AG04450 (cell line): ENCODE results near the gene APBA3. TPM values are rescaled to one million over a fixed set of nuclear protein-coding genes. Genes with fewer than 3 reads are reported as not detected.
"Not testable (repeated sequence)": the region's sequence is repeated elsewhere in the genome, so short reads cannot be mapped to it uniquely, and the experiment has no call there.

Source experiments
- CTCF ChIA-PET: fragments of 300-600, 350-600 bp; formaldehyde crosslinking; extraction: SDS; loops from one replicate; lab custom pipeline; 2022; ENCODE audit warnings: antibody characterized with exemption, inconsistent platforms; lab: Charles Lee
- POLR2A ChIA-PET: fragments of 350-600 bp; formaldehyde crosslinking; extraction: SDS; loops from one replicate; lab custom pipeline; 2021; ENCODE audit warnings: antibody characterized with exemption, inconsistent platforms; lab: Yijun Ruan, JAX
- DNase-seq: peaks from one replicate; pipeline ENCODE4 v3.0.0-alpha.2; 2011; ENCODE audit warnings: low read depth, low spot score
- H3K27ac ChIP-seq: one replicate; pipeline ENCODE4 v1.5.1; 2012; ENCODE audit warnings: low read depth, low read length, control low read depth
- H3K27me3 ChIP-seq: one replicate; pipeline ENCODE4 v1.6.0; 2012; ENCODE audit warnings: low read length; ENCODE audit not compliant: control insufficient read depth, insufficient read depth
- H3K4me3 ChIP-seq: 2 replicates; pipeline ENCODE4 v1.5.1; 2011; ENCODE audit warnings: mild to moderate bottlenecking, low read depth, low read length, control low read depth
- H3K9me3 ChIP-seq: 2 replicates; pipeline ENCODE4 v1.5.1; 2012; ENCODE audit warnings: low read length; ENCODE audit not compliant: control insufficient read depth, insufficient read depth
- polyA plus RNA-seq: library from polyadenylated mRNA; depleted of rRNA; stranded (reverse); fragments of >200 nt; gene quantifications from 2 replicates; pipeline ENCODE4 v1.2.3, GENCODE V29; 2011
- TF ChIP-seq, protein P1 (sequence below): IDR thresholded peaks from 2 replicates; pipeline ENCODE4 v1.5.1; 2011; ENCODE audit warnings: low read depth, low read length, control low read depth, inconsistent platforms

APBA3 gene
- polyA plus RNA-seq, 1 experiment, result 5.4 TPM

DNA sequence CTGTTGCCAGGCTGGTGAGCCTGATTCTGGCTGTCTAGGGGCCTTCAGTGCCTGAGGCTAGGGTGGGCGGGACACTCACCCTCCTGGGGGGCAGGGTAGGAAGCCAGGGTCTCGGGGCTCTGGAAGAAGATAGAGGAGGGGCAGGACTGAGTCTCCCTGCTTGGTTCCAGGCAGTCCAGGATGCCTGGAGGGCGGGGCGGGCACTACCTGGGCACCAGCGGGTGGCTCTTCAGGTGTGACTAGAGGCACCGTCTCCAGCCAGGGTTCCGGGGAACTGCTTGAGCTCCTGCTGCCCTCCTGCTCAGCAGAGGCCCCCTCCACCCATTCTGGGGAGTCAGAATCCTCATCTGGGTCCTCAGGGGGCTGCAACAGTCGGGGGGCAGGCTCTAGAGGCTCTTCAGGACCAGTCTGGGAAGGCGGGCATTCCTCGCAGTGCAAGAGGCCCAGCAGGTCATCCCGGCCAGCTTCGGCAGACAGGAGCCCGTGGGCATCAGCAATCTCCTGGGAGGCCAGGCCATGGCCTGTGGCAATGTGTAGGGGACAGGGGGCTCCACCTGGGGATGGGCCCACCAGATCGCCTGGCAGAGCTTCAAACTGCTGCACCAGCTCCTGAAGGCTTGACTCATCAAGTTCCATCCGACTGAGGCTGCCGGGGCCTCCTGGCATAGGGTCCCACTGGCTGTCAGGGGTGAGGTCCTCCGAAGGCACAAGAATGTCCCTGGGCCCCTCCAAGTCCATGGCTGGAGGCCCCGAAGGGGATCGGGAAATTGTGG lies 1.8 kb downstream of the APBA3 start:
- POLR2A ChIA-PET, result no interaction called here
- H3K9me3 ChIP-seq, result no peaks in the 10 kb centered on the region; the same call in 1 of the 2 replicates
- CTCF ChIA-PET, result no interaction called here
- no peak overlapping the region for H3K4me3 ChIP-seq
- DNase-seq, result no peak
- H3K27me3 ChIP-seq, result no peaks in the 10 kb centered on the region
- TF ChIP-seq, protein P1, sequence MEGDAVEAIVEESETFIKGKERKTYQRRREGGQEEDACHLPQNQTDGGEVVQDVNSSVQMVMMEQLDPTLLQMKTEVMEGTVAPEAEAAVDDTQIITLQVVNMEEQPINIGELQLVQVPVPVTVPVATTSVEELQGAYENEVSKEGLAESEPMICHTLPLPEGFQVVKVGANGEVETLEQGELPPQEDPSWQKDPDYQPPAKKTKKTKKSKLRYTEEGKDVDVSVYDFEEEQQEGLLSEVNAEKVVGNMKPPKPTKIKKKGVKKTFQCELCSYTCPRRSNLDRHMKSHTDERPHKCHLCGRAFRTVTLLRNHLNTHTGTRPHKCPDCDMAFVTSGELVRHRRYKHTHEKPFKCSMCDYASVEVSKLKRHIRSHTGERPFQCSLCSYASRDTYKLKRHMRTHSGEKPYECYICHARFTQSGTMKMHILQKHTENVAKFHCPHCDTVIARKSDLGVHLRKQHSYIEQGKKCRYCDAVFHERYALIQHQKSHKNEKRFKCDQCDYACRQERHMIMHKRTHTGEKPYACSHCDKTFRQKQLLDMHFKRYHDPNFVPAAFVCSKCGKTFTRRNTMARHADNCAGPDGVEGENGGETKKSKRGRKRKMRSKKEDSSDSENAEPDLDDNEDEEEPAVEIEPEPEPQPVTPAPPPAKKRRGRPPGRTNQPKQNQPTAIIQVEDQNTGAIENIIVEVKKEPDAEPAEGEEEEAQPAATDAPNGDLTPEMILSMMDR, result no peak
- H3K27ac ChIP-seq, result no peak overlapping the region

DNA sequence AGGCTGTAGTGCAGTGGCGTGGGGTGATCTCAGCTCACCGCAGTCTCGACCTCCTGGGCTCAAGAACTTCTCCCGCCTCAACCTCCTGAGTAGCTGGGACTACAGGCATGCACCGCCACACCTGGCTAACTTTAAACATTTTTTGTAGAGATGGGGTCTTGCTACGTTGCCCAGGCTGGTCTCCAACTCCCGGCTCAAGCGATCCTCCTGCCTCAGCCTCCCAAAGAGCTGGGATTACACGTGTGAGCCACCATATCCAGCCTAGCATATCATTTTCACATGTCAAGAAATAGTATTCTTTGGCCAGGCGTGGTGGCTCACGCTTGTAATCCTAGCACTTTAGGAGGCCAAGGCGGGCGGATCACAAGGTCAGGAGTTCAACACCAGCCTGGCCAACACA lies 3.2 kb downstream of the APBA3 start:
- H3K9me3 ChIP-seq, H3K4me3 ChIP-seq, POLR2A ChIA-PET, H3K27ac ChIP-seq, DNase-seq, CTCF ChIA-PET, H3K27me3 ChIP-seq: not testable (repeated sequence)

DNA sequence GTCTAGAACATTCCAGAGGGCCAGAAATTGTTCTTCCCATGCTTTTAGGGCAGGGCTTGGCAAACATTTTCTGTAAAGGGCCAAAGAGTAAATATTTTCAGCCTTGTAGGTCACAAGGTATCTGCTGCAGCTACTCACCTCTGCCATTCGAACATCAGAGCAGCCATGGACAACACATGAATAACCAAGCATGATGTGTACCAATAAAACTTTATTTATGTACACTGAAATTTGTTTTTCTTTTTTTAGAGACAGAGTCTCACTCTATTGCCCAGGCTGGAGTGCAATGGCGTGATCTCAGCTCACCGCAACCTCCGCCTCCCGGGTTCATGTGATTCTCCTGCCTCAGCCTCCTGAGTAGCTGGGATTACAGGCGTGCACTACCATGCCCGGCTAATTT lies 3.8 kb downstream of the APBA3 start:
- H3K27ac ChIP-seq, CTCF ChIA-PET, POLR2A ChIA-PET, DNase-seq, H3K4me3 ChIP-seq, H3K9me3 ChIP-seq, H3K27me3 ChIP-seq: not testable (repeated sequence)

DNA sequence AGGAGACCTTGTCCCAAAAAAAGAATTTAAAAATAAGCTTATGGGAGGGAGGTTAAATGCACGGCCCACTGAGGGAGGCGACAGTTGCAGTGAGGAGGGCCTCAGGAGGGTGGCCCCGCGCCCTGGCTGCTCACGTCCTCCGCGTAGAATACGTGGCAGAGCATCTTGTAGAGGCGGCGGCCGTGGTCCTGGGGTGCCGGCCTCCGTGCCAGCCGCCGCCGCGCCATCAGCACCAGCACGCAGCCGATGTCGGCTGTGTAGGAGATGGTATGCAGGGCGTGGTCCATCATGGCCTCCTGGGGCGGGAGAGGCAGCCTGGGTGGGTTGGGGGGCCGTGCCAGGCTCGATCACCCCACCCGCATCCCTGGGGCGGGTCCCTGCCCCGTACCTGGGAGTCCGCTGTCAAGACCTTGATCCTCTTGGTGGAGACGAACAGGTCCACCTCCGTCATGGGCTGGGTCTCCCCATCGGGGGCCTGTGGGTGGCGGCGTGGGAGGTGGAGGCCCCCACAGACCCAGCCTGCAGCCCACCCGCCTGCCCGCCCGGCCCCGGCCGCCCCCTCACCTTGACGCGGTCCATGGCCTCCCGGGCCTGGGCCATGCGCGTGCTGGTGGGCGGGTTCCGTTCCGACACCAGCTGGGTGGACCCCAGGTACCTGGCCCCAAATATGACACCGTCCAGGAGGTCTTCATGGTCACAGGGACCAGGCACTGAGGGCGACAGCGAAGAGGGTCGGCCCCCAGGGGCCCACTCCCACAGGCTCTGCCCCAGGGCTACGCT lies 7.7 kb downstream of the APBA3 start:
- no peak for DNase-seq
- Histone ChIP-seq H3K4me3 (no peak overlapping the region), H3K27me3 (no peaks in the 10 kb centered on the region), H3K27ac (no peak overlapping the region), H3K9me3 (peaks cover 4% of the 10 kb centered on the region; the same call in 1 of the 2 replicates)
- CTCF ChIA-PET, result no interaction called here
- TF ChIP-seq, protein P1, result no peak
- POLR2A ChIA-PET, result no interaction called here

DNA sequence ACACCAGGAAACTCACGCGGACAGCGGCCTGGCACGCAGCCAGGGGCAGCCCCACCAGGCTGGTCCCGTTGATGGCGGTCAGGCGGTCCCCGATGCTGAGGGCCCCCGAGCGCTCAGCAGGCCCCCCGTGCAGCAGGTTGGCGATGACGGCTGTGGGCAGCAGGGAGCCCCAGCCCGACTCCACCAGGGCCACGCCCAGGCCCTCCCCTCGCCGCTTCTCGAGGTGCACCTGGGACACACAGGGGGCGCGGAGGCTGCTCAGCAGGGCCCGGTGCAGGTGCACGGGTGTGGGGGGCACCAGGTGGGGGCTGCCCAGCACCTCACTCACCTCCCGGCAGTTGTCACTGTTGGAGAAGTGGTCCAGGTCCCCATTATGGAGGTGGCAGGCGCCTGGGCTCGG lies 9.0 kb downstream of the APBA3 start:
- ChIA-PET POLR2A (no interaction called here), CTCF (interaction anchor here (0.6 kb wide), 1 partner anchor 528 kb away, joined by 3 read pairs; no protein-coding TSS in a partner anchor)
- Histone ChIP-seq H3K27ac (no peak overlapping the region), H3K27me3 (no peaks in the 10 kb centered on the region), H3K4me3 (no peak overlapping the region), H3K9me3 (peaks cover 4% of the 10 kb centered on the region; the same call in 1 of the 2 replicates)
- TF ChIP-seq, protein P1, result no peak
- DNase-seq, result no peak

DNA sequence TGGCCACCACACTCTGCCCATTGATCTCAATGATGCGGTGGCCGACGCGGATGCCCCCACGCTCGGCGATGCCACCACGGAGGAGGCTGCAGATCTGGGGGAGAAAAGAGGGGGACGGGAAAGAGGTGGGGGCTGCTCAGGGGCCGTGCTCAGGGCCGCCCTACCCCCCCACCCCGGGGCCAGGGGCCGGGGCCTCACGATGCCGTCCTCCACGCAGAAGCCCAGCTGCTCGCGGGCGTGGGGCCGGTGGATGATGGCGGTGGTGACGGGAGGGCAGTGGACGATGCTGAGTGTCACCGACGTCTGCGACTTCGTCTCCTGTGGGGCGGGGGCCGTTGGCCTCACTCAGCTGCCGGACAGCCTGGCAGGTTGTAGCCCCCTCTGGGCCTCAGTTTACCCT lies 10.3 kb downstream of the APBA3 start:
- Histone ChIP-seq H3K27ac (no peak overlapping the region), H3K9me3 (peaks cover 4% of the 10 kb centered on the region; the same call in 1 of the 2 replicates), H3K4me3 (no peak overlapping the region), H3K27me3 (peaks cover 5% of the 10 kb centered on the region)
- no peak for DNase-seq
- ChIA-PET POLR2A (no interaction called here), CTCF (no interaction called here)
- TF ChIP-seq, protein P1, result no peak
